HuH-7 (cell line): ENCODE data around the gene G6PC1.
A peak's percentile ranks its signal among the peaks of the same experiment; 100 is the strongest.
"Not testable (repeated sequence)": the region's sequence is repeated elsewhere in the genome, so short reads cannot be mapped to it uniquely, and the experiment has no call there.

Experiments
- DNase-seq: peaks from one replicate; pipeline ENCODE4 v3.0.0; 2011; ENCODE audit warnings: low spot score

Gene G6PC1

DNA sequence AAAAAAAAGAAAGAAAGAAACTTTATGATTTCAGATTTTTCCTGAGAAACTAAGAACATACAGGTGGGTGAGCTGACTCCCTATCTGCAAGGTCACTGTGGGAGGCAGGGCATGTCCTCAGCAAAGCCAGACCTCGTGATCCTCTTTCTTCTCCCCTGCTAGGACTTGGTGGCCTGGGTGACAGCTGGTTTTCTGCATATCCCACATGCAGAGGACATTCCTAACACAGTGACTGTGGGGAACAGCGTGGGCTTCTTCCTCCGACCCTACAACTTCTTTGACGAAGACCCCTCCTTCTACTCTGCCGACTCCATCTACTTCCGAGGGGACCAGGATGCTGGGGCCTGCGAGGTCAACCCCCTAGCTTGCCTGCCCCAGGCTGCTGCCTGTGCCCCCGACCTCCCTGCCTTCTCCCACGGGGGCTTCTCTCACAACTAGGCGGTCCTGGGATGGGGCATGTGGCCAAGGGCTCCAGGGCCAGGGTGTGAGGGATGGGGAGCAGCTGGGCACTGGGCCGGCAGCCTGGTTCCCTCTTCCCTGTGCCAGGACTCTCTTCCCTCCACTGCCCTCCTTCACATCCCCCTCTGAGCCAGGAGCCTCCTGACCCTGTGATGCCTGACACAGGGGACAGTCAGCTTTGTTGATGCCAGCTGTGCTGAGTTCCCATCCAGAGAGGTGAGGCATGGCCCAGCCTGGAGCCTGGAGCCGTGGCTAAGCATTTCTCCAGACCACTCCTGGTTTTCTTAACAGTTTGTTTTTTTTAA is 26.5 kb upstream of the G6PC1 start:
- DNase-seq: not testable (repeated sequence)

DNA sequence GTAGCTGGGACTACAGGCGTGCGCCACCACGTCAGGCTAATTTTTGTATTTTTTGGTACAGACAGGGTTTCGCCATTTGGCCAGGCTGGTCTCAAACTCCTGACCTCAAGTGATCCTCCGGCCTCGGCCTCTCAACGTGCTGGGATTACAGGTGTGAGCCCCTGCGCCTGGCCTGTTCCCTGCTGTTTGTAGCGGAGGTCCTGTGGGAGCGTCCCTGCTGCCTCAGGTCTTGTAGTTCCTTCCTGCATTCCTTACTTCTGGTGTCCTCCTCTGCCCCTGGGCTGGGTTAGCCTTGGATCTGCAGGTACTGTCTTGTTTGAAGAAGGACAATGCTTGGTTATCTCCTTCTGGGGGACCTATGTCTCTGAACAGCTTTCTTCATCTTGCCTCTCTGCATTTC is 23.6 kb upstream of the G6PC1 start:
- DNase-seq: no peak

DNA sequence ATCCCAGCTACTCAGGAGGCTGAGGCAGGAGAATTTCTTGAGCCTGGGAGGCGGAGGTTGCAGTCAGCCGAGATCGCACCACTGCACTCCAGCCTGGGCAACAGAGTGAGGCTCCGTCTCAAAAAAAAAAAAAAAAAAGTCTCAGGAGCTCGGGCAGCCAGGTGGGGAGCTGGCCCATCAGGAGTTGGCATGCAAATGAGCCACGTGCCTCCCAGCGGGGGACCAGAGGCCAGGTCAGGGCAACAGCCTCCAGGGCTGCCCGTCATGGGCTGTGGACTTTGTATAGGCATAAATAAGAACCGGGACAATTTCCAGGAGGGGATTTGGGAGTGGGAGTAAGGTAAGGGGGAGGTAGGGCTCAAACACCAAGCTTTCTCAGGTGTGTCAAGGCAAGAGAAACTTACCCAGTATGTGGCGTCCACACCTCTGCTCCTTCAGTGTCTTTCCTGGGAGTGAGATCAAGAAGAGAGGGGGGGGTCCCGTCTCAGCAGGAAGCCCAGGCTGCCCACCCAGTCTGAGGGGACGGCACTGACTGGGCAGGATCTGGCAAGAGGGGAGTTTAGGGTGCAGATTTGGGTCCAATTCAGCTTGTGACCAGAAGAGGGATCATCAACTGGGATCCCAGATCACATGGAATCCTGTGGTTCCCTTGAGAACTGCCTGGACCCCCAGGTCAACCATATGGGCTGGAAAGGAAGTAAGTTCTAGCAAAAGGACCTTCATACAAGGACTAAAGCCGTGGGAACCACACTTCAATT is 22.3 kb upstream of the G6PC1 start:
- peak; percentile 66 for DNase-seq

DNA sequence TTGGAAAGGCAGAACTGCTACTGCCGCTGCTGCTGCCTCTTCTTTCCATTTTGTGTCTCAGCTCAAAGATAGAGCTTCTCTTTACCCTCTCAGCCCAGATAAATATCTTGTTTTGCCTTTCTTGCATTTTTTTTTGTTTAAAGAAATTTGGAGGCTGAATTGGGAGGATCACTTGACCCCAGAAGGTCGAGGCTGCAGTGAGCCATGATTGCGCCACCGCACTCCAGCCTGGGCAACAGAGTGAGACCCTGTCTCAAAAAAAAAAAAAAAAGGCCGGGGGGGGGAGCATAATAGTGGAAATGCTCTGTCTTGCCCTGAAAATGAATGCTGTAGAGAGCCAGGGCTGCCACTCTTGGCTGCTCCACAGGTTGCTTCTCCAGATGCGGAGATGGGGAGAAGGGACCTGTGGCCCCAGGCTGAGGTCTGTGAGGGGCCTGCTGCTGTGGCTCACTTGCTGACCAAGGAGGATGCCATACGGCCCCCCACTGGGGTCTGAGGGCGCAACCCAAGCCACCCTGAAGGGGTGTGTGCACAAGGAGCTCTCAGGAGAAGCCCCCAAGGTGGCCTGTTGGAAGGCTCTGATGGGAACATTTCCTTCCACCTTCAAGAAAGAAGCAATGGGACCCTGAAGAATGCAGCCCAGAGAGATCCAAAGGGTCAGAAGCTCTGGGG is 21.5 kb upstream of the G6PC1 start:
- no peak for DNase-seq

DNA sequence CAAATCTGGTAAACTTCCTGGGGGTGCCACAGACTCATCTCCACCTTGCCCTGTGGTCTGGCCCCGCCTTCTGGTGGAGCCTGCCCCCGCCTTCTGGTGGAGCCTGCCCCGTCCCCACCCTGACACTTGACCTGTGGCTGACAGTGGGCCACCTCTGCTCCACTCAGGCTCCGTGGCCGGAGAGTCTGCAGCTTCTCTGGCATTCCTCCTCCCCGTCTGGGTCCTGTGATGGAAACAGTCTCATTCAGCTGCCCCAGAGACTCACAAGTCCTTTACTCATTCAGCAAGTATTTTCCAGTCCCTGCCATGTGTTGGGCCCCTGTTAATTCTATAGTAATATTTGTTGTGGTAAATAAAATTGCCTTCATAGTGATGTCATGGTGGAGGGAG is 21.0 kb upstream of the G6PC1 start:
- no peak for DNase-seq

DNA sequence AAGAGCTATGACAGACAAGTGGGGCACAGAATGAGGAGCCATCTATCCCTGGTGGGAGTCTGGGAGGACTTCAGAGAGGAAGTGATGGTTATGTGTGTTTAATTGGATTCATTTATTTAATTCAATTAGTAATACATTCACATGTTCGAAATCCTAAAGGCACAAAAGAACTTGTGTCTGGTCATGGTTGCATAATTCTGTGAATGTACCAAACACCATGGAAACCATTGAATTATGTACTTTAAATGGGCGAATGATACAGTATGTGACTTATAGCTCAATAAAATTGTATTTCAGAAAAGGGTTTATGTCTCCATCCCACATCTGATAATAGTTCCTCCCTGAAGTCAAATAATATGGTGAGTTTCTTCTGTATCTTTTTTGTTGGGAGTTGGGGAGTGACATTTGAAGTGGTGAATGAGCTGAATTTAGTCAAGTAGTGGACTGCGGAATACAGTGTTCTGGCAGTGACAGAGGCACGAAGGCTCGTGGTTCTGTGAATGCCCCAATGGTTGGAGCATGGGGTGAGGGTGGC is 19.8 kb upstream of the G6PC1 start:
- DNase-seq: no peak

DNA sequence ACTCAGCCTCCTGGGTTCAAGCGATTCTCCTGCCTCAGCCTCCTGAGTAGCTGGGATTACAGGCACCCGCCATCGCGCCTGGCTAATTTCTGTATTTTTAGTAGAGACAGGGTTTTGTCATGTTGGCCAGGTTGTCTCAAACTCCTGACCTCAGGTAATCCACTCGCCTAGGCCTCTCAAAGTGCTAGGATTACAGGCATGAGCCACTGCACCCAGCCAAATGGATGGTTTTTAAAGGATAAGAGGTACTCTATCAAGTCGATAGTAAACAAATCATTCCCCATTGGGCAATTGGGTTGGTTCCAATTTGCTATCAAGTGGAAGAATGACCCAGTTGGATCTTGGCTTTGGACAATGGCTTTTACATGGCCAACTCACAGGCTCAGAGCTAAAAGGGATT is 18.9 kb upstream of the G6PC1 start:
- not testable (repeated sequence) for DNase-seq

DNA sequence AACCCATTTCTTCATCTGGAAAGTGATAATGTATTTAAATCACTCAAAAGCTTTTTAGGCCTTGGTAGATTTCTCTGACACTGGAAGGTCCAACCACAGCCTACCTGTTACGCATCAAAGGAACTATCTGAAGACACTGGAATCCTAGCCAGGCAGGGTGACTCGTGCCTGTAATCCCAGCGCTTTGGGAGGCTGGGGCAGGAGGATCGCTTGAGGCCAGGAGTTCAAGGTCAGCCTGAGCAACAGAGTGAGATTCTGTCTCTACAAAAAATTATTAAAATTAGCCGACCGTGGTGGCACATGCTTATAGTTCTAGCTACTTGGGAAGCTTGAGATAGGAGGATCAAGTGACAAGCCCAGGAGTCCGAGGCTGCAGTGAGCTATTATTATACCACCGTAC is 18.4 kb upstream of the G6PC1 start:
- no peak for DNase-seq

DNA sequence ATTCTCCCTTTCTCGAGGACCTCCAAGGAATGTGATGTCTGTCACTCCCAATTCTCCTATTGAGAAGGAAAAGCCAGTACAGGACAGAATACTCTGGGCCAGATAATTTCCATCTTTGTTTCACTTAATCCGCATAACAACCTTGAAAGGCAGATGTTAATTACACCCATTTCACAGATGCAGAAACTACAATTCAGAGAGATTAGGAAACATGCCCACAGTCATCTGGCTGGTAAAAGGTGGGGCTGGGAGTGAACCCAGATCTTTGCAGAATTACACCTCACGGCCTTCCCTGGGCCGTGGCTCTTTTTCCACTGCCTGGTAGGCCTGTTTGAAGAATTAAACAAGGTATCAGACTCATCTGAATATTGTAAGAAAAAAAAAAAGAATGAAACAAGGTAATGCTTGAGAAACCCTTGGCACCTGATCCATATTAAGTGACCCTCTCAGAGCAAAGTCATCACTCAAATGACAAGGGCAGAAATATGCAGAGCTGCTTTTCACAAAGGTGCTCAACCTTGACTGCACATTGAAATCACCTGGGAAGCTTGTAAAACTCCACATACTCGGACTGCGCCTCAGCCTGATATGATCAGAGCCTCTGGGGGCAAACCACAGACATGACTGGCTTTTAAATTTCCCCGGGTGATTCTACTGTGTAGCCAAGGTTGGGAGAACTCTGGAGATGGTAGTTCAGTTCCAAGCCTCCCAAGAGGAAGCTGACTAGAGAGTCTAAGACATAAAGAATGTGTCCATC is 16.6 kb upstream of the G6PC1 start:
- DNase-seq: no peak

DNA sequence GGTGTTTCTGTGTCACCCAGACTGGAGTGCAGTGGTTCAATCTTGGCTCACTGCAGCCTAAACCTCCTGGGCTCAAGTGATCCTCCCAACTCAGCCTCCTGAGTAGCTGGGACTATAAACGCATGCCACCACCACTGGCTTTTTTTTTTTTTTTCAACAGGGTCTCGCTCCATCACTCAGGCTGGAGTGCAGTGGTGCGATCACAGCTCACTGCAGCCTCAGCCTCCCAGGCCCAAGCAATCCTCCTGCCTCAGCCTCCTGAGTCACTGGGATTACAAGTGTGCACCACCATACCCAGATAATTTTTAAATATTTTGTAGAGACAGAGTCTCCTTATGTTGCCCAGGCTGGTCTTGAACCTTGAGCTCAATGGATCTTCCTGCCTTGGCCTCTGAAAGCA is 14.8 kb upstream of the G6PC1 start:
- DNase-seq: not testable (repeated sequence)

DNA sequence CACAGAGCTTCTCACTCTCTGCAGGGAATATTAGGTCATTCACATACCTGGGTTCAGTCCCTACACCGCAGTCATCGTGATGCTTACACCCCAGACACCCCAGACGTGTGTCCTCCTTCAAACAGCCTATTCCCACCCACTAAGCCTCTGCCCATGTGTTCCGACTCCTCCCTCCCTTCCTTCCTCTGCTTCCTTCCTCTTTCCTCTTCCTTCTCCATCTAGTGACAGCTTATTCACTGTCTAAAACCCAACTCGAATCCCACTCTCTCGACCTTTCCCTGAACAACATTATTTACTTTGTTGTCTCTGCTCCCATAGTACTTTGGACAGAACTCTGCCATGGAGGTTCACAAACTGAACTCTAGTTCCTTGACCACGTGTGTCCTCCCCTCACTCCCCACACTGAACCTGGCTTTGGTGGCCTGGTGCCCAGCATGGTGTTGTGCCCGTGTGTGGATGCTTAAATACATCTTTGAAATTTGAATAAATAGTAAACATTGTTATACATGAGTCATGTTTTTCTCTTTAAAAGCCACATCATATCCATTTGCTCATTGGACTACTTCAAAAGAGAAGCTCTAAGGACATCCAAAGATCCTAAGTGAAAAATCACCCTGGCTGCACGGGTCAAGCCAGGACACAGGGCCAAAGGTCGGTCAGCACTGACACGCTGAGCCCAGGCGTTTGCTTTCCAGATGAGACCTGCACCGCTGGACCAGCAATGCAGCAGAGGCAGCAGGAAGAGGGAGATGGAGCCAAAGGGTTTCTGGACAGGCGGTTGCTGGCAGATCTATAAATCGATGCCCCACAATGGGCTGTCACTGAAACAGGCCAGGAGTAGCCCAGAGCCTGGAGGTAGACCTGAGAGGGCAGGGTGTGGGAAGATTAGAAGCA is 14.1 kb upstream of the G6PC1 start:
- peak; percentile 74 for DNase-seq

DNA sequence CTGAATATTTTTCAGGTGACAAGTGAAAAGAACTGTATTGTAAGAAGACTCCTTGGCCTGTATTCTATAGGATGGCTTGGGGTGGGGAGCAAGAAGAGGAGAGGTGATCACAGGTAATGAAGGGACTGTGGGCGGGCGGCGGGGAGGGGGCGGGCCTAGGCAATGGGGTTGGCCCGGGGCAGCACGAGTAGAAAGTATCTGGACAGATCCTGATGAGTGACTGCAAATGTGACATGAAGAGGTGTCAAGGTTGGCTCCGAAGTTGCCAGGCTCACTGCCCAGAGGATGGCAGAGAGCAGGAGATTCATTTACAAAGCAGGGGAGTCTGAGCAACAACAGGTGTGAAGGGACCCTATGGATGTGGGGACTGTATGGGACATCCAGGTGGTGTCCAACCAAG is 10.8 kb upstream of the G6PC1 start:
- no peak for DNase-seq

DNA sequence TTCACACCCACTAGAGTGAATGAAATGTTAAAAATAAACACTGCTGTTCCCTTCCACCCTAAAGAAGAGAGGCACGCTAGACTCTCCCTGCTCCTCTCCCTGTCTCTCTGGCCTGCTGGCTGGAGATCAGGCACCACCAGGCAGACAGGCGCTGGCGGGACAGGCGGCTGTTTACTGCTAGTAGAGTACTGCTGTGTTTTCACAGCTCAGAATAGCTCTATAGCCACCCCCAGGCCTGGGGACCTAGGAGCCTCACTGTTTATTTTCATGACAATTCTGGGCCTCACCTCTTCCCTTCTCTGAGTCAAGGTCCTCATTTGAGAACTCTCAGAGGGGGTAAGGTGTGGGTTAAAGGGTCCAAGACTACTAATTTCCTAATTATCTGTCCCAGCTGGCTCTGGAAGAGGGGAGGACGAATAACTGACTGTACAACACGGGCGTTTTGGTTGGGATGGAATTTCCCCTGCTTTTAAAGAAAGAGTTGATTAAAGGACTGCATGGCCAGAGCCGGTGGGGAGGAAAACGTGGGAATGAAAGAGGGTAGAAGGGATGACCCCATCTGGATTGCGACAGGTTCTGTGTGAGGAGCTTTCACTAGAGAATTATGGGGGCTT is 9.0 kb upstream of the G6PC1 start:
- peak; percentile 68 for DNase-seq

DNA sequence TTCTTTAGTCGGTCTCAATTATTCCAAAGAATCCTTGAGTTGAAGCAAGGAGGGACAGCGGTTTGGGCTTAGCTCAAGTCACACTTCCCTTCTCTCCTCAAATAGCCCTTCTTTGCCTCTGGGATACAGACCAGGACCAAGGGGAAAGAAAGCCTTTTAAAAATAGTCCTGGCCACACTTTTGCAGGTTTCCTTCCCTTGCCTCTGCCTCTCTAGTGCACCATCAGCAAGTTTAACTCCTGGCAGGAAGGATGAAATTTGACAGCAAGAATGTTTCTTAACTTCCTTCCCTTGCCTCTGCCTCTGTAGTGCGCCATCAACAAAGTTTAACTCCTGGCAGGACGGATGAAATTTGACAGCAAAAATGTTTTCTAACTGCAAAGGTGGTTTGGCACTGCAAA is 7.2 kb upstream of the G6PC1 start:
- no peak for DNase-seq

DNA sequence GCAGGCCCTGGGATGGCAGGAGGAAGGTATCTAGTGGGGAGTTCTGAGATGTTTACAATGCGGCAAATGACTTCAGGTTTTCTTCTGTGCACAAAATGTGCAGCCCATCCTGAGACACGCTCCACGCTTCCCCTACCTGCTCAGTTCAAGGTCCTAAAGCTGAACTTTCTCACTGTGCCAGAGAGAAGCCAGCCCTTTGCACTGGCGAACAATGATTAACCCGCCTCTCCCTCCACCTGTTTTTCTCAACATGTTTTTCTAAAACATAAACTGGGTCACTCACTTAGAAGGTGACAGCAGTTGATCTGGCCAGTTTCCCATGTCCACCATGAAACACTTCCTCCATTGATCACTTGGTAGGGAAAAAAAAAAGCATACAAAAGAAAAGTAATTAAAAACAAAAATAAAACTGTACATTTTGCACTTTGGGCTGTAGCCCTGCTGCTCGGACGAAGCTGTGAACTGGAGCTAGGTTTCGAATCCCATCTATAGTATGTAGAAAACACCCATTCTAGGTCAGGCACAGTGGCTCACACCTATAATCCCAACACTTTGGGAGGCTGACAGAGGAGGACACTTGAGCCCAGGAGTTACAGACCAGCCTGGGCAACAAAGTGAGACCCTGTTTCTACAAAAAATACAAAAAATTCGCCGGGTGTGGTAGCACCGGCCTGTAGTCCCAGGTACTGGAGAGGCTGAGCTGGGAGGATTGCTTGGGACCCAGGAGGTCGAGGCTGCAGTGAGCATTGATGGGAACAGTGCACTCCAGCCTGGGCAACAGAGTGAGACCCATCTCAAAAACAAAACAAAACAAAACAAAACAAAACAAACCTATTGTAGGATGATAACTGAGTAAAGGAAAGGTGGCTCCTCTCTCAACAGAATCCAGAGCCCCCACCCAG is 6.1 kb upstream of the G6PC1 start:
- DNase-seq: peak; percentile 64

DNA sequence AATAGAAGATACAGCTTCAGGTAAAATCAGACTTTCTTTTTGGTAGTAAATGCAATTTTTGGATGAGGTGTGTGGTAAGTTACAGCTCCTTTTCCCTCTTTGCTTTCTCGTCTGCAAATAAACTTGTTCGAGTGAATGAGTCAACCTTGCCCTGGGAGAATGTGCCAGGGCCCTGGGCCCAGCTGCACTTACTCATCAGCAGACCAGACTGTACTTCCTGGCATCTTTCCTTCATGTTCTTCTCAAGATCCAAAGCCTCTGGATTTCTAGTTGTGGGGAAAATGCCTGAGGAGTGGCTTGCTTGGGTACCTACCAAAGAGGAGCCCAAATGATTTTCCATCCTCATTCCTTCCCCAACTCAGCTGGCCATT is 5.4 kb upstream of the G6PC1 start:
- no peak for DNase-seq

DNA sequence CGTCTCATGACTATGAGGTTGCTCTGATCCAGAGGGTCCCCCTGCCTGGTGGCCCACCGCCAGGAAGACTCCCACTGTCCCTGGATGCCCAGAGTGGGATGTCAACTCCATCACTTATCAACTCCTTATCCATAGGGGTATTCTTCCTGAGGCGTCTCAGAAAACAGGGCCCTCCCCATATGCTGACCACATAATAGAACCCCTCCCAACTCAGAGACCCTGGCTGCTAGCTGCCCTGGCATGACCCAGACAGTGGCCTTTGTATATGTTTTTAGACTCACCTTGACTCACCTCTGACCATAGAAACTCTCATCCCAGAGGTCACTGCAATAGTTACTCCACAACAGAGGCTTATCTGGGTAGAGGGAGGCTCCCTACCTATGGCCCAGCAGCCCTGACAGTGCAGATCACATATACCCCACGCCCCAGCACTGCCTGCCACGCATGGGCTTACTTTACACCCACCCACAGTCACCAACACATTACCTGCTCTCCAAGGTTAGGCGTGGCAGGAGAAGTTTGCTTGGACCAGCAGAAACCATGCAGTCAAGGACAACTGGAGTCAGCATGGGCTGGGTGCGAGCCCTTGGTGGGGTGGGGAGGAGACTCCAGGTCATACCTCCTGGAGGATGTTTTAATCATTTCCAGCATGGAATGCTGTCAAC is 2.3 kb upstream of the G6PC1 start:
- no peak for DNase-seq

DNA sequence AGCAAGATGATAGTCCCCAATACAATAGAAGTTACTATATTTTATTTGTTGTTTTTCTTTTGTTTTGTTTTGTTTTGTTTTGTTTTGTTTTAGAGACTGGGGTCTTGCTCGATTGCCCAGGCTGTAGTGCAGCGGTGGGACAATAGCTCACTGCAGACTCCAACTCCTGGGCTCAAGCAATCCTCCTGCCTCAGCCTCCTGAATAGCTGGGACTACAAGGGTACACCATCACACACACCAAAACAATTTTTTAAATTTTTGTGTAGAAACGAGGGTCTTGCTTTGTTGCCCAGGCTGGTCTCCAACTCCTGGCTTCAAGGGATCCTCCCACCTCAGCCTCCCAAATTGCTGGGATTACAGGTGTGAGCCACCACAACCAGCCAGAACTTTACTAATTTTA is 618 bp upstream of the G6PC1 start:
- DNase-seq: not testable (repeated sequence)
